GM12892 (cell line): ENCODE measurements around the gene NDUFS1.

Source experiments
- POLR2A ChIP-seq: IDR thresholded peaks from 2 replicates; pipeline ENCODE4 v1.6.1; 2011; ENCODE audit warnings: low read depth, low read length, control low read depth
- POLR2AphosphoS5 ChIP-seq: IDR thresholded peaks from 2 replicates; pipeline ENCODE4 v1.6.1; 2011; ENCODE audit warnings: low read depth, low read length, control low read depth
- TAF1 ChIP-seq: IDR thresholded peaks from 2 replicates; pipeline ENCODE4 v1.6.1; 2011; ENCODE audit warnings: low read depth, mild to moderate bottlenecking, control low read depth, low read length, borderline replicate concordance

- no peak for TF ChIP-seq POLR2A
- TF ChIP-seq POLR2AphosphoS5: no peak
- no peak for TF ChIP-seq TAF1
Measured at GRCh38 chr2:206088248-206088647, 71.0 kb downstream of the NDUFS1 start.
